ENCODE results near the gene ECHS1.
"Not testable (repeated sequence)": the region's sequence is repeated elsewhere in the genome, so short reads cannot be mapped to it uniquely, and the experiment has no call there.

The ECHS1 gene

GRCh38 chr10:133378251-133379096 lies 5.3 kb upstream of the ECHS1 start:
- no peak for DNase-seq (ENCODE audit: low read depth, low spot score)

- no peak for DNase-seq (ENCODE audit: low read depth, low spot score)
Measured at GRCh38 chr10:133377818-133378250, 4.7 kb upstream of the ECHS1 start.

DNA sequence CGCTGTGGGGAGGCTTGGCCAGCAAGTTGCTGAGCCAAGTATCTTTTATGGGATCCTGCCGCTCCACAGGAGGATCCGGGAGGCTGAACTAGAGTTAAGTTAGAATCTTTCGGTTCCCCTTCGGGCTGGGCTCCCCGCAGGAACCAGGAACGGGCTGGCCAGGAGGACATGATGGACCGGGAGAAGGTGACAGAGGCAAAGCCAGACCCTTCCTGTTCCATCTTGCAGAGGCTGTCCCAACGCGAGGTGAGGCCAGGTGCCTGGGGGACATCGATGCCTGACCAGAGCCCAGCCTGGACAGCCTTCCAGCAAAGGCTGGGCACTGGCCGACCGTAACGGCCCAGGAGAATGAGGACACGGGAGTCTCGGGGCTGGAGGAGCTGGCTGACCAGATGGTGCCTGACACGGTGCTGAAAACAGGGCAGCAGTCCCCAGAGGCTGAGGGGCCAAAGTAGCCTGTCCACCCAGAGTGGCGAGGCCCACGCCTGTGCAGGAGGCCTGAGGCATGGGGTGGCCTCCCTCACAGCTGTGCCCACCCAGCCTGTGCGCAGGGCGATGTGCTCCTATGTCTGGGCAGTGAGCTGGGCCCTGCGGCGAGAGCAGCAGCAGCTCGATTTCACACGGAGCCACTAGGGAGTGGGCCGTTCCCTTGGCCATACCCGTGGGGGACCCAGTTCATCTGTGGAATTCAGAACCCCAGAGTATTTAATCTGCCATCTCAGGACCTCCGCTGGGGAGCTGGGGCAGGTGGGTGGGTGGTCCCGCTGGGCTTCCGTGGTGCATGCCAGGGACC lies 4.1 kb upstream of the ECHS1 start:
- DNase-seq (ENCODE audit: low read depth, low spot score), result no peak

DNA sequence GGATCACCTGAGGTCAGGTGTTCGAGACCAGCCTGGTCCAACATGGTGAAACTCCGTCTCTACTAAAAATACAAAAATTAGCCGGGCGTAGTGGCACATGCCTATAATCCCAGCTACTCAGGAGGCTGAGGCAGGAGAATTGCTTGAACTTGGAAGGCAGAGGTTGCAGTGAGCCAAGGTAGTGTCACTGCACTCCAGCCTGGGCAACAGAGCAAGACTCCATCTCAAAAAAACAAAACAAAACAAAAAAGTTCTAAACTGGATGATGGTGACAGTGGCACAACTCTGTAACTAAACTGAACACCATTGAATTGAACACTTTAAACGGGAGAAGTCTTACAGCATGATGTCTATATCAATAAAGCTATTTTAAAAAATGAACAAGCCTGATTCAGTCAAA lies 3.0 kb upstream of the ECHS1 start:
- not testable (repeated sequence) for DNase-seq (ENCODE audit: low read depth, low spot score)

- no peak for DNase-seq (ENCODE audit: low read depth, low spot score)
Measured at GRCh38 chr10:133375357-133376115, 2.4 kb upstream of the ECHS1 start.

GRCh38 chr10:133372507-133372906 lies 647 bp downstream of the ECHS1 start:
- DNase-seq (ENCODE audit: low read depth, low spot score), result no peak

GRCh38 chr10:133370030-133370786 lies 2.9 kb downstream of the ECHS1 start:
- DNase-seq (ENCODE audit: low read depth, low spot score), result no peak

DNA sequence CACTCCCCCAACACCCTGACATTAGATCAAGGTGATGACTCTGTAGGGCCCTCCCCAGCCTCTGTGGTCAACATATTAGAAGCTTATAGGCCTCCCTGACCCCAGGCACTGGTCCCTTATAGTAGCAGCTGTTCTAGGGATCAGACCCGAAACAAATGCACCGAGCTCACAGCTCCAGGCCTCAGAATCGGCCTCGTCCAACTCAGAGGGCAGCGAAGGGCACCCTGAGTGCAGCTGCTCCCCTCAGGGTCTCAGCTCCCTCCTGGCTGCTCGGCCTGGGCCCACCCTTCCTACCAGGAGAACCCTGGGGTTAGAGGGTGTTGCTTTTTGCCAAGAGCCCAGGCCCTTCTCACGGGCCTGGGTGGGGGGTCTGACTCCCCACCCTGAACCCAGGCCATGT lies 5.0 kb downstream of the ECHS1 start:
- no peak for DNase-seq (ENCODE audit: low read depth, low spot score)

- not testable (repeated sequence) for DNase-seq (ENCODE audit: low read depth, low spot score)
Measured at GRCh38 chr10:133367461-133367860, 5.7 kb downstream of the ECHS1 start.

DNA sequence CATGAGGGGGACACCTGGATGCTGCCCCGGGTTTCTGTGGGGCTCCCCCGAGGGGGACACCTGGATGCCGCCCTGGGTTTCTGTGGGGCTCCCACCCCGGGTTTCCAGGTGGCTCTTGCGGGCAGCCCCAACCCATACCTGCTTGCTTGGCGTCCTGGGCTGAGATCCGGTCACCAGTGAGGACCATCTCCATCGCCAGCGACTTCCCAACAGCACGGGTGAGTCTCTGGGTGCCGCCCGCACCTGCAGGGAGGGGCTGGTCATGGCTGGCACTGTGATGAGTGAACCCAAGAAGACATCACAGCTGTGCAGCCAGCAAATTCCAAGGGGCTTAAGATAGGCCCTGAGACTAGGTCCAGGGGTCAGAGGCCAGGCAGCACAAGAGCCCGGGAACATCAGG lies 6.4 kb downstream of the ECHS1 start:
- no peak for DNase-seq (ENCODE audit: low read depth, low spot score)

DNA sequence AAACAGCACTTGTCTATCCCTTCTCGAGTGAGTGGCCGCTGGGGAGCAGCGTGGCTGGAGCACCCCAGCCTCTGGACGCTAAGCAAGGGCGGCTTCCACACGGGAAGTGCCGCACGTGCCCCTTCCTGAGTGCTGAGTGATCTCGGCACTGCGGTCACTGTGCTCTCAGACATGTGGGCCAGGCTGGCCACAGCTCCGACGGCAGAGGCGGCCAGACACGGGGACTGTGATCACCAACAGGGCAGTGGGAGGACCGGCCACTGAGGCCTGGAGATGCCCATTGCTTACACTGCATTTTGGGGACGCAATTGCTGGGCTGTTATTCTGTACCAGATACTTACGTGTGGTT lies 7.0 kb downstream of the ECHS1 start:
- DNase-seq (ENCODE audit: low read depth, low spot score), result no peak

GRCh38 chr10:133365461-133366129 lies 7.6 kb downstream of the ECHS1 start:
- no peak for DNase-seq (ENCODE audit: low read depth, low spot score)

DNA sequence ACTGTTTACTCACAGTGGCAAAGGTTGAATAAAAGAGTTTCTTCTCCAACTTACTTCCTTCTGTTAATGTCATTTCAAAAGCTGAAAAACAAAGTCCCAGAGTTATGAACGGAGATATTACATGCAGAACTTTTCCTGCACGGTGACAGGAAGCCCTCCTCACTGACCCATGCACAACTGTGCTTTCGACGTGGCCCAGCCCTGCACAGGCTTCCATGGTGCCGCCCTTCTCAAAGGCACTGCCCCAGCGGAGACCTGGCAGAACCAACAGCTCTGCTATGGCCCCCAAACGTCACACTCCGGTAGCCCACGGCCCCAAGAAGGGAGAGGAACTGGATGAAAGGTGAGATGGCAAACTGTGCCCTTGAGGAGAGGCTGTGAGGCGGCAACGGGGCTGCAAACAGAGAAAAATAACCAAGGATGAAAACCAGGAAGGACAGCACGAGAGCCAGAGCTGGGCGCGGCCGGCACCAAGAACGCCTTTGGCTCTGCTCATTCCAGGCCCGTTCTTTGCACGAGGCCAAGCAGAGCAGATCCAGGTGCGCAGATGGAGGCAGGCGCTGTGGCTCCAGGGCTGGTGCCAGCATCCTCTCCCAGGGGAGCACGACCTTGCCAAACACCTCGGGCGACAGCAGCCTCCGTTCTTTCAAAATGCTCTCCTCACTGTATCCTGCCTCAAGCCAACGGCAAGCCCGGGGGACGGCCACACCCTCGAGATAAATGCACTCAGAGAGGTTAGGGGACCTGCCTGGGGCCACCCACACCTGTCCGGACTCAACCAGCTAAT lies 8.3 kb downstream of the ECHS1 start:
- DNase-seq (ENCODE audit: low read depth, low spot score), result no peak

DNA sequence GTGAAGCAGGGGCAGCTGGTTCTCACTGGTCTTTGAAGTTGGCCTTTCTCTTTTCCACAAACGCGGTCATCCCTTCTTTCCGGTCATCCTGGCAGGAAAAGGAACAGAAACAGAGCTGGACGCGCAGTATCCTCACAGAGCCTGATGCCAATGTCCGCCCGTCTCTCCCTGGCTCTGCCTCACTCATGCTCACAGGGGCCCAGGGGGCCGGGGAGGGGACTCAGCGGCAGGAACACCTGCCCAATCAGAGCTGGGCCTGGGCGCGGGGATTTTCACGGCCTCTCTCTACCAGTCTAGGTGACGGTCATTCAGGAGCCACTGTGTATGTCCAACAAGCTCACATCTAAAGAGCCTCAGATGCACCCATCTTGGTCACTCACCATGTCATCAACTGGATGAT lies 10.3 kb downstream of the ECHS1 start:
- DNase-seq (ENCODE audit: low read depth, low spot score), result no peak

DNA sequence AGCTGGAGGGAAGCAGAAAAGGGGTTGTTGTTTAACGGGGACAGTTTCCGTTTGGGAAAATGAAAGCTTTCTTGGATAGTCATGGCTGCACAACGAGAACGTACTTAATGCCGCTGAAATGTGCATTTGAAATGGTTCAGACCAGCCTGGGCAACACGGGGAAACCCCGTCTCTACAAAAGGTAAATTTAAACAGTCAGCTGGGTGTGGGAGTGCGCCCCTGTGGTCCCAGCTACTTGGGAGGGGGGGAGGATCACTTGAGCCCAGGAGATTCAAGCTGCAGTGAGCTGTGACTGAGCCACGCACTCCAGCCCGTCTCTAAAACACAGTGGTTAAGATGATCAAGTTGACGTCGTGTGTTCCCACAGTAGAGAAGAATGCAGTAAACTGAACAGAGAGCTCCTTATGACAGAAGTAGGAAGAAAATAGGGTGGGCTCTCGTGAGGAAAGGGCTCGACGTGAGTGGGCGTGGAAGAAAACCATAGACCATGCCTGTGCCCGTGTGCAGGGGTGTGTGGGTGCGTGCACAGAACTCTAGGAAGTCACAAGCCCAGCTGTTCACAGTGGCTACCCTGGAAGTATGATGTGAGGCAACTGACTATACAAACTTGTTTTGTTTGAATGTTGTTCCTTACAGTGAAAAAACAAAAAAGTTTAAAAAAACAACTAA lies 11.2 kb downstream of the ECHS1 start:
- DNase-seq (ENCODE audit: low read depth, low spot score), result no peak

GRCh38 chr10:133361227-133361626 lies 11.9 kb downstream of the ECHS1 start:
- DNase-seq (ENCODE audit: low read depth, low spot score), result no peak

GRCh38 chr10:133359972-133360610 lies 13.1 kb downstream of the ECHS1 start:
- no peak for DNase-seq (ENCODE audit: low read depth, low spot score)

DNA sequence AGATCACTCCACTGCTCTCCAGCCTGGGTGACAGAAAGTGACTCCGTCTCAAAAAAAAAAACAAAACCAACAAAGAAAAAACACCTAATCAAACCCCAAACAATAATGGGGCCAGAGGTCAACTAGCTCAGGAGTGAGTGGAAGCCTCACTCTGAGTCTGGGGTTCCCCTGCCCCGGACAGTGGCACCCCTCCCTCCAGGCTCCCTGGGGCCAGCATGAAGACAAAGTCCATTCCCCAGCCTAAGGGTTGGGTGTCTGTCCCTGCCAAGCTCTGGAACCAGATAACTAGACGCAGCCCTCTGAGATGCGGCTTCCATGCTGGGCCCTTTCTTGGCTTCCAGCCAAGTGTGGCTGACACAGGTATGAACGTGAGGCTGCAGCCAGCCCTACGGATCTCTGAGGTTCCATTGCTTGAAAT lies 13.6 kb downstream of the ECHS1 start:
- DNase-seq (ENCODE audit: low read depth, low spot score), result no peak

GRCh38 chr10:133358925-133359310 lies 14.2 kb downstream of the ECHS1 start:
- no peak for DNase-seq (ENCODE audit: low read depth, low spot score)
